SK-N-MC (cell line): ENCODE results near the gene TDO2.

Experiments
- EZH2 ChIP-seq: fragments of 200-600 bp; sonication (generic); IDR thresholded peaks from one replicate; pipeline ENCODE4 v1.6.1; 2017; ENCODE audit warnings: antibody characterized with exemption
- FOXP2 ChIP-seq: optimal IDR thresholded peaks from 2 replicates; pipeline ENCODE3; 2011; ENCODE audit warnings: mild to moderate bottlenecking, moderate library complexity; ENCODE audit not compliant: insufficient read depth; ENCODE audit errors: extremely low read length, control extremely low read depth
- POLR2AphosphoS5 ChIP-seq: IDR thresholded peaks from 2 replicates; pipeline ENCODE4 v1.6.1; 2012; ENCODE audit warnings: mild to moderate bottlenecking, low read depth, low read length, borderline replicate concordance

DNA sequence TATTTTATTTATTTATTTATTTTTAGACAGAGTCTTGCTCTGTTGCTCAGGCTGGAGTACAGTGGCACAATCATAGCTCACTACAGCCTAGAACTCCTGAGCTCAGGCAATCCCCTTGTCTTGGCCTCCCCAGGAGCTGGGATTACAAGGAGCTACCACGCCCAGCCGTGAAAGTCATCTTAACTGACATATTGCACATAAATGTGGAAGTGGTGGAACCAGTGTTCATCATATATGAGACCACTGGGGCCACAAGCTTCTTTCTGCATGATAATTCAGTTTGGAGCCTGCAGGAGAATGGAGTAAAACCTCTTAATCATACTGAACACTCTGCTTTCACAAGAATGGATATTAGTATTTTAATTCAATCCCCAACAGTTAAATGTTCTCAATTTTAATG is 62.7 kb downstream of the TDO2 start:
- TF ChIP-seq EZH2 (no peak), POLR2AphosphoS5 (no peak), FOXP2 (no peak)
